Measurements from ENCODE around the gene PRKAG2.
"Not testable (repeated sequence)": the region's sequence is repeated elsewhere in the genome, so short reads cannot be mapped to it uniquely, and the experiment has no call there.

The PRKAG2 gene

GRCh38 chr7:151844071-151844824 is 32.7 kb downstream of the PRKAG2 start:
- no peak for TF ChIP-seq CTCF (conservative IDR thresholded peaks at IDR 0.05)
- H3K27ac ChIP-seq: no peak overlapping the region

GRCh38 chr7:151843181-151843580 is 33.7 kb downstream of the PRKAG2 start:
- no peak for TF ChIP-seq CTCF (conservative IDR thresholded peaks at IDR 0.05)
- H3K27ac ChIP-seq: no peak overlapping the region

- not testable (repeated sequence) for H3K27ac ChIP-seq
Measured at GRCh38 chr7:151841395-151842051, 35.4 kb downstream of the PRKAG2 start.

- TF ChIP-seq CTCF (conservative IDR thresholded peaks at IDR 0.05): no peak
- H3K27ac ChIP-seq: no peak overlapping the region
Measured at GRCh38 chr7:151840088-151840910, 36.6 kb downstream of the PRKAG2 start.

- no peak for TF ChIP-seq CTCF (conservative IDR thresholded peaks at IDR 0.05)
- no peak overlapping the region for H3K27ac ChIP-seq
Measured at GRCh38 chr7:151839451-151839921, 37.4 kb downstream of the PRKAG2 start.

- no peak overlapping the region for H3K27ac ChIP-seq
Measured at GRCh38 chr7:151838861-151839381, 38.0 kb downstream of the PRKAG2 start.

GRCh38 chr7:151838072-151838471 is 38.8 kb downstream of the PRKAG2 start:
- H3K27ac ChIP-seq: no peak overlapping the region
- no peak for TF ChIP-seq CTCF (conservative IDR thresholded peaks at IDR 0.05)

More at GRCh38 chr7:151838861-151839381, 38.0 kb downstream of the PRKAG2 start:
- TF ChIP-seq CTCF (conservative IDR thresholded peaks at IDR 0.05): no peak

Measured in VCaP (cell line).